Inflammatory macrophage treated with lipopolysaccharide for 1 hour (primary cell): ENCODE measurements around the gene TLR5.

Experiments
- DNase-seq, 2 donors: peaks; one replicate each; pipeline ENCODE4 v3.0.0-alpha.2; 2020 to 2022

Gene TLR5

DNA sequence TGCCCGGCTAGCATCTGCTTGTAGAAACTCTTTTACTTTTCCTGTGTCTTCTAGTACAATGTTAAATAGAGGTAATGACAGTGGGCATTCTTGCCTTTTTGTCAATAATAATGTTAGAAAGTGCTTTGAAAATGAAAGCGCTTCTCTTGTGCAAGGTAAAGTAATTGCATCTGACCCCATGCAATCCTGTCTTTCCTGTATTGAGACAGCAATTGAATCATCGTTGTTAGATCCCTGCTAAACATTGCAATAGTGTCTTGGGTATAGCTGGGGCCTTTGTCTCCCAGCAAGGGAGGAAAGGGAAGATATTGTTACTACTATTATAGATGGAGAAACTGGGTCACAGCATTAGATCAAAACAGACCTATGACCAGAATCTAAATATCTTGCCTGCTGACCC lies 80.9 kb downstream of the TLR5 start:
- DNase-seq: peak; percentile 2 to 12

DNA sequence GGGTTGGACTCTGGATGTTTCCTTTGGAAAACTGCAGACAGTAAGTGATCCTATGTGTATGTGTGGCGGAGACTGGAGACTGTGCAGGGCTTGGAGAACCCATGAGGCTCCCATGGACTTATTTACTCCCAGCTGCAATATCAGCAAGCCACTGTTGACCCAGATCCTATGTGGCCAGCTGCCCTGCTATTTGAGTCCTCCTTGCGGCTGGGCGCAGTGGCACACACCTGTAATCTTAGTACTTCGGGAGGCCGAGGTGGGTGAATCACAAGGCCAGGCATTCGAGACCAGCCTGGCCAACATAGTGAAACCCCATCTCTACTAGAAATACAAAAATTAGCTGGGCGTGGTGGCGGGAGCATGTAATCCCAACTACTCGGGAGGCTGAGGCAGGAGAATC lies 83.5 kb downstream of the TLR5 start:
- DNase-seq: no peak
